HepG2 (cell line): Measurements from ENCODE around the gene IQCH. TPM values are rescaled to one million over a fixed set of nuclear protein-coding genes. Genes with fewer than 3 reads are reported as not detected.

ENCODE experiments used
- ATAC-seq: fragments of 200-7000 bp; cut with Tn5 transposase; 3 replicates; pipeline ENCODE4 v1.9.1; 2020; ENCODE audit warnings: mild to moderate bottlenecking, moderate library complexity
- BruUV-seq: library from RNA; stranded (reverse); fragments of 400-500 nt; replicated peaks from 2 replicates; lab custom pipeline; 2021; lab: Mats Ljungman, UMichigan
- CTCF ChIA-PET: fragments of 300-600 bp; formaldehyde crosslinking; extraction: SDS; loops from one replicate; lab custom pipeline; 2021; ENCODE audit warnings: low total read pairs, inconsistent platforms, low intra/inter-chr PET ratio; lab: Yijun Ruan, JAX
- POLR2A ChIA-PET: fragments of 350-600 bp; sonication (Branson Sonifier 250); formaldehyde crosslinking; loops from one replicate; lab custom pipeline; 2020; ENCODE audit warnings: antibody characterized with exemption, inconsistent platforms; lab: Yijun Ruan, JAX
- DNase-seq: peaks from one replicate; pipeline ENCODE4 v3.0.0-alpha.2; 2015; ENCODE audit warnings: low spot score
- FAIRE-seq: peaks from 3 replicates; lab custom pipeline; 2011; peaks lifted over from hg19 to GRCh38; lab: Jason Lieb, UNC
- H2AFZ ChIP-seq: one replicate; pipeline ENCODE4 v1.6.1; 2011; ENCODE audit warnings: low read length, inconsistent platforms
- H3K27ac ChIP-seq: fragments of 300-600 bp; 3 replicates; pipeline ENCODE4 v1.8.0; 2011; ENCODE audit warnings: mixed run types, mild to moderate bottlenecking, mixed read lengths, low read length, inconsistent platforms; ENCODE audit not compliant: insufficient read depth; ENCODE audit errors: extremely low read length
- H3K27me3 ChIP-seq, 2 experiments: fragments of 200-600 bp in 1 of 2; 2 replicates in 1 of 2; 3 replicates in 1 of 2; pipeline versions ENCODE4 v1.6.0 to v1.8.0; 2011; ENCODE audit warnings: low read length in 2 of 2, mild to moderate bottlenecking in 2 of 2, moderate library complexity in 2 of 2, inconsistent platforms in 1 of 2; ENCODE audit not compliant: insufficient read depth in 2 of 2, control insufficient read depth in 1 of 2
- H3K36me3 ChIP-seq, 2 experiments: fragments of 200-600 bp in 1 of 2; replicated peaks in 1 of 2; 2 replicates in 1 of 2; 3 replicates in 1 of 2; pipeline versions ENCODE4 v1.5.1 to v1.8.0; 2011; ENCODE audit warnings: low read length in 2 of 2, inconsistent platforms in 1 of 2; ENCODE audit not compliant: insufficient read depth in 2 of 2, control insufficient read depth in 1 of 2
- H3K4me1 ChIP-seq: 2 replicates; pipeline ENCODE4 v1.5.1; 2012; ENCODE audit warnings: low read length, inconsistent platforms; ENCODE audit not compliant: insufficient read depth
- H3K4me2 ChIP-seq: 2 replicates; pipeline ENCODE4 v1.6.0; 2011; ENCODE audit warnings: low read depth, low read length, inconsistent platforms
- H3K4me3 ChIP-seq, 3 experiments: fragments of 200-600 bp in 1 of 3; sonication (generic), shearing (Covaris generic) in 1 of 3; replicated peaks in 1 of 3; 2 replicates each; pipeline ENCODE4 v1.5.1; 2011 to 2016; ENCODE audit warnings: low read length in 3 of 3, inconsistent platforms in 2 of 3, low read depth in 2 of 3, mild to moderate bottlenecking in 2 of 3, control low read depth in 1 of 3, mixed read lengths in 1 of 3; ENCODE audit not compliant: insufficient read depth in 1 of 3
- H3K79me2 ChIP-seq: one replicate; pipeline ENCODE4 v1.6.1; 2011; ENCODE audit warnings: low read length, inconsistent platforms; ENCODE audit not compliant: insufficient read depth
- H3K9ac ChIP-seq: 2 replicates; pipeline ENCODE4 v1.6.0; 2011; ENCODE audit warnings: mild to moderate bottlenecking, low read depth, low read length, inconsistent platforms; ENCODE audit not compliant: insufficient read depth
- H3K9me3 ChIP-seq: 2 replicates; pipeline ENCODE4 v1.5.1; 2012; ENCODE audit warnings: mild to moderate bottlenecking, low read length
- H4K20me1 ChIP-seq: 2 replicates; pipeline ENCODE4 v1.6.0; 2011; ENCODE audit warnings: inconsistent platforms, mild to moderate bottlenecking, low read length, moderate library complexity; ENCODE audit not compliant: insufficient read depth
- IRX3 ChIP-seq: sonication (generic); formaldehyde crosslinking; IDR thresholded peaks from 2 replicates; pipeline ENCODE4 v1.8.1; 2023; ENCODE audit warnings: mild to moderate bottlenecking, low read depth, missing genetic modification reagents, borderline replicate concordance
- ISL2 ChIP-seq: sonication (generic); formaldehyde crosslinking; IDR thresholded peaks from 2 replicates; pipeline ENCODE4 v1.5.0; 2020; ENCODE audit warnings: missing genetic modification reagents
- MED1 ChIP-seq: sonication (generic); formaldehyde crosslinking; IDR thresholded peaks from 2 replicates; pipeline ENCODE4 v1.4.0; 2020; ENCODE audit warnings: missing genetic modification reagents
- RAD21 ChIP-seq: fragments of 450-650 bp; formaldehyde crosslinking; IDR thresholded peaks from 2 replicates; pipeline ENCODE4 v1.5.0; 2020; ENCODE audit warnings: mild to moderate bottlenecking
- RFXANK ChIP-seq: IDR thresholded peaks from 2 replicates; pipeline ENCODE4 v1.6.1; 2016
- SIX4 ChIP-seq: sonication (generic); formaldehyde crosslinking; IDR thresholded peaks from 2 replicates; pipeline ENCODE4 v1.4.0; 2020; ENCODE audit warnings: missing genetic modification reagents
- SMC3 ChIP-seq: IDR thresholded peaks from 2 replicates; pipeline ENCODE4 v1.6.1; 2011; ENCODE audit warnings: low read length, improper control_type of control experiment
- STAG1 ChIP-seq: sonication (generic); formaldehyde crosslinking; IDR thresholded peaks from 2 replicates; pipeline ENCODE4 v1.4.0; 2020; ENCODE audit warnings: missing genetic modification reagents
- WGBS: methylation state at CpG from one replicate; pipeline ENCODE4 v1.1.6; 2017; ENCODE audit warnings: low lambda C conversion rate; 5-methylcytosine and 5-hydroxymethylcytosine counted together
- in situ Hi-C: cut with HindIII; loops from 2 replicates; pipeline ENCODE4 v1.10.0; 2017; ENCODE audit warnings: low pct_unique_long_range_greater_than_20kb; ENCODE audit not compliant: extremely low pct_ligation_motif_present
- intact Hi-C: fragments of 100-400 bp; cut with micrococcal nuclease; formaldehyde crosslinking; loops from one replicate; pipeline ENCODE4 v1.10.0; 2022; ENCODE audit not compliant: unreplicated experiment
- polyA plus RNA-seq, 8 experiments: library from polyadenylated mRNA; depleted of rRNA in 3 of 8; stranded (reverse) in 7 of 8; unstranded in 1 of 8; fragments of >200 nt; fragmentation: Illumina TruSeq in 4 of 8; extraction: Trizol in 4 of 8; gene quantifications; 2 replicates each; pipeline versions ENCODE4 v1.2.1 to v1.2.3, GENCODE V29; 2011 to 2016; ENCODE audit warnings: low read depth in 4 of 8, missing spikeins in 1 of 8, mixed read lengths in 1 of 8; ENCODE audit not compliant: insufficient read depth in 1 of 8
- total RNA-seq, 5 experiments: library from RNA; depleted of rRNA; stranded (reverse); fragments of >200 nt; fragmentation: Illumina TruSeq; extraction: Trizol; gene quantifications; 2 replicates each; pipeline ENCODE4 v1.2.3, GENCODE V29; 2016; ENCODE audit warnings: low read depth in 1 of 5
- TF ChIP-seq, protein P1 (sequence below): IDR thresholded peaks from 2 replicates; pipeline ENCODE4 v1.6.1; 2012; ENCODE audit warnings: low read depth, low read length, improper control_type of control experiment
- TF ChIP-seq, protein P2 (sequence below): sonication (generic); formaldehyde crosslinking; IDR thresholded peaks from 2 replicates; pipeline ENCODE4 v1.5.0; 2020; ENCODE audit warnings: mild to moderate bottlenecking, missing genetic modification reagents, moderate library complexity
- TF ChIP-seq, protein P3 (sequence below): sonication (generic); formaldehyde crosslinking; IDR thresholded peaks from 2 replicates; pipeline ENCODE4 v1.8.0; 2022; ENCODE audit warnings: missing genetic modification reagents, mild to moderate bottlenecking, moderate library complexity, borderline replicate concordance
- TF ChIP-seq, protein P4 (sequence below): fragments of 450-650 bp; IDR thresholded peaks from 2 replicates; pipeline ENCODE4 v1.6.1; 2017

Gene IQCH
- total and polyA plus RNA-seq, 2 of the 13 experiments (the other 11 are each of a cell fraction or from before 2014, with no cell fraction given), result 0.16 to 0.55 TPM

DNA sequence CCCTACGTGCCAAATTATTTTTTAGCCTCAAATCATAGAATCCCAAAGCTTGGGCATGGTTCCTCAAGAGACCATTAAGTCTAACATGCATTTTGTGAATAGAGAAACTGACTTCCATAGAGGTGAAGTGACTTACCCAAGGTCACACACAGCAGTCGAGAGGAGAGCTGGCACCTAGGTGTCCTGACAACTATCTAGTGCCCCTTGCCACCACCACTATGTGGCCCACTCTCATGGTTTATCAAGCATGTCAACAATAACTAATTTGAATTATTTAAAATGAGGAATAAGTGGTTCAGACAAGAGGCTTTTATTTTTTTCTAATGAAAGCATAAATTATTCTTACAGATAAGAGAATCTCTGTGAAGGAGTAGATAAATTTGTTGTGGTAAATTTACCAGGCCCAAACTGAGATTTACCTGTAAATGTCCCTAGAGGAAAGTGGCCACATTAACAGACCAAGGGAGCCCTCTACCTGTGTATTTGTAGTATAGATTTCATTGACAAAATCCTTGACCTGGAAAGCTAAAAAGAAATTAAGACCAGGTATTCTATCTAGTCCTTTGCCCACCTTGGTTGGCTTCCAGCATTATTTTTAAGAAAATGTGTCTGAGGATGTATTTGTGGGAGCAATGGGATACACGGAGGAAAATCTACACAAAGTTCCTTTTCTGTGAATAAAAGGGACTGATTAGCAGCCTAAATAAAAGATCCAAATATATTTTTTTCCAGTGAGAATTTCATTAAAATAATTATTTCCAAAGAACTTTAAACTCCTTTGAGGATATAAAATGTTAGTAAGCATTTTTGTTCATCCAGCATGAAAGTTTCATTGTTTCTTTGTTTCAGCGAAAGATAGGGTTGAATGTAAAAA lies 49.1 kb downstream of the IQCH start:
- Histone ChIP-seq H3K79me2 (no peaks in the 10 kb centered on the region), H3K4me2 (no peak overlapping the region), H2AFZ (no peak overlapping the region), H3K4me1 (no peaks in the 10 kb centered on the region), H3K9ac (no peak overlapping the region), H3K27me3 (no peaks in the 10 kb centered on the region), H3K4me3 (no peak overlapping the region), H4K20me1 (no peaks in the 10 kb centered on the region), H3K9me3 (no peaks in the 10 kb centered on the region), H3K36me3 (no peaks in the 10 kb centered on the region), H3K27ac (no peak overlapping the region)
- FAIRE-seq, result no peak
- ATAC-seq, result peak; percentile 64
- no peak for TF ChIP-seq ISL2
- TF ChIP-seq RAD21 (CRISPR knock-in tag), result peak; percentile 45; the same call in 1 of the 2 replicates
- TF ChIP-seq, protein P1, sequence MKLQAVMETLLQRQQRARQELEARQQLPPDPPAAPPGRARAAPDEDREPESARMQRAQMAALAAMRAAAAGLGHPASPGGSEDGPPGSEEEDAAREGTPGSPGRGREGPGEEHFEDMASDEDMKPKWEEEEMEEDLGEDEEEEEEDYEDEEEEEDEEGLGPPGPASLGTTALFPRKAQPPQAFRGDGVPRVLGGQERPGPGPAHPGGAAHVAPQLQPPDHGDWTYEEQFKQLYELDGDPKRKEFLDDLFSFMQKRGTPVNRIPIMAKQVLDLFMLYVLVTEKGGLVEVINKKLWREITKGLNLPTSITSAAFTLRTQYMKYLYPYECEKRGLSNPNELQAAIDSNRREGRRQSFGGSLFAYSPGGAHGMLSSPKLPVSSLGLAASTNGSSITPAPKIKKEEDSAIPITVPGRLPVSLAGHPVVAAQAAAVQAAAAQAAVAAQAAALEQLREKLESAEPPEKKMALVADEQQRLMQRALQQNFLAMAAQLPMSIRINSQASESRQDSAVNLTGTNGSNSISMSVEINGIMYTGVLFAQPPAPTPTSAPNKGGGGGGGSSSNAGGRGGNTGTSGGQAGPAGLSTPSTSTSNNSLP, result no peak
- TF ChIP-seq, protein P2, sequence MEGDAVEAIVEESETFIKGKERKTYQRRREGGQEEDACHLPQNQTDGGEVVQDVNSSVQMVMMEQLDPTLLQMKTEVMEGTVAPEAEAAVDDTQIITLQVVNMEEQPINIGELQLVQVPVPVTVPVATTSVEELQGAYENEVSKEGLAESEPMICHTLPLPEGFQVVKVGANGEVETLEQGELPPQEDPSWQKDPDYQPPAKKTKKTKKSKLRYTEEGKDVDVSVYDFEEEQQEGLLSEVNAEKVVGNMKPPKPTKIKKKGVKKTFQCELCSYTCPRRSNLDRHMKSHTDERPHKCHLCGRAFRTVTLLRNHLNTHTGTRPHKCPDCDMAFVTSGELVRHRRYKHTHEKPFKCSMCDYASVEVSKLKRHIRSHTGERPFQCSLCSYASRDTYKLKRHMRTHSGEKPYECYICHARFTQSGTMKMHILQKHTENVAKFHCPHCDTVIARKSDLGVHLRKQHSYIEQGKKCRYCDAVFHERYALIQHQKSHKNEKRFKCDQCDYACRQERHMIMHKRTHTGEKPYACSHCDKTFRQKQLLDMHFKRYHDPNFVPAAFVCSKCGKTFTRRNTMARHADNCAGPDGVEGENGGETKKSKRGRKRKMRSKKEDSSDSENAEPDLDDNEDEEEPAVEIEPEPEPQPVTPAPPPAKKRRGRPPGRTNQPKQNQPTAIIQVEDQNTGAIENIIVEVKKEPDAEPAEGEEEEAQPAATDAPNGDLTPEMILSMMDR (CRISPR knock-in tag), result peak; percentile 70
- TF ChIP-seq MED1 (CRISPR knock-in tag), result no peak
- peak; percentile 90 for TF ChIP-seq STAG1 (CRISPR knock-in tag)
- TF ChIP-seq, protein P3, sequence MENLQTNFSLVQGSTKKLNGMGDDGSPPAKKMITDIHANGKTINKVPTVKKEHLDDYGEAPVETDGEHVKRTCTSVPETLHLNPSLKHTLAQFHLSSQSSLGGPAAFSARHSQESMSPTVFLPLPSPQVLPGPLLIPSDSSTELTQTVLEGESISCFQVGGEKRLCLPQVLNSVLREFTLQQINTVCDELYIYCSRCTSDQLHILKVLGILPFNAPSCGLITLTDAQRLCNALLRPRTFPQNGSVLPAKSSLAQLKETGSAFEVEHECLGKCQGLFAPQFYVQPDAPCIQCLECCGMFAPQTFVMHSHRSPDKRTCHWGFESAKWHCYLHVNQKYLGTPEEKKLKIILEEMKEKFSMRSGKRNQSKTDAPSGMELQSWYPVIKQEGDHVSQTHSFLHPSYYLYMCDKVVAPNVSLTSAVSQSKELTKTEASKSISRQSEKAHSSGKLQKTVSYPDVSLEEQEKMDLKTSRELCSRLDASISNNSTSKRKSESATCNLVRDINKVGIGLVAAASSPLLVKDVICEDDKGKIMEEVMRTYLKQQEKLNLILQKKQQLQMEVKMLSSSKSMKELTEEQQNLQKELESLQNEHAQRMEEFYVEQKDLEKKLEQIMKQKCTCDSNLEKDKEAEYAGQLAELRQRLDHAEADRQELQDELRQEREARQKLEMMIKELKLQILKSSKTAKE (CRISPR knock-in tag), result no peak
- no peak for TF ChIP-seq SIX4 (CRISPR knock-in tag)
- TF ChIP-seq RFXANK (CRISPR knock-in tag), result no peak
- no peak for TF ChIP-seq IRX3 (CRISPR knock-in tag)
- TF ChIP-seq SMC3, result peak; percentile 82
- TF ChIP-seq, protein P4, sequence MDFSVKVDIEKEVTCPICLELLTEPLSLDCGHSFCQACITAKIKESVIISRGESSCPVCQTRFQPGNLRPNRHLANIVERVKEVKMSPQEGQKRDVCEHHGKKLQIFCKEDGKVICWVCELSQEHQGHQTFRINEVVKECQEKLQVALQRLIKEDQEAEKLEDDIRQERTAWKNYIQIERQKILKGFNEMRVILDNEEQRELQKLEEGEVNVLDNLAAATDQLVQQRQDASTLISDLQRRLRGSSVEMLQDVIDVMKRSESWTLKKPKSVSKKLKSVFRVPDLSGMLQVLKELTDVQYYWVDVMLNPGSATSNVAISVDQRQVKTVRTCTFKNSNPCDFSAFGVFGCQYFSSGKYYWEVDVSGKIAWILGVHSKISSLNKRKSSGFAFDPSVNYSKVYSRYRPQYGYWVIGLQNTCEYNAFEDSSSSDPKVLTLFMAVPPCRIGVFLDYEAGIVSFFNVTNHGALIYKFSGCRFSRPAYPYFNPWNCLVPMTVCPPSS, result no peak
- in situ Hi-C loops (loop anchor here (5.0 kb wide), 1 partner anchor 356 kb away; no protein-coding TSS in a partner anchor), intact Hi-C loops (loop anchor here (1.0 to 2.0 kb wide), 3 partner anchors 63 to 357 kb away; no protein-coding TSS in a partner anchor)
- peak; percentile 49 for DNase-seq
- POLR2A ChIA-PET, result no interaction called here
- CTCF ChIA-PET, result interaction anchor here (0.7 to 2.3 kb wide), 3 partner anchors 64 to 441 kb away, joined by 3 to 33 read pairs (median 6); no protein-coding TSS in a partner anchor
- WGBS, result 24% methylated on average over 4 of the region's 4 CpGs
- BruUV-seq, result no TSS peak
